Measurements from ENCODE around the gene RPGRIP1L. TPM values are rescaled to one million over a fixed set of nuclear protein-coding genes. Genes with fewer than 3 reads are reported as not detected.

RPGRIP1L gene
- 7.2 and 9.4 TPM in 2 replicates for total RNA-seq

GRCh38 chr16:53703590-53704444 lies at the start of gene RPGRIP1L, which contains the start of gene FTO:
Gene RPGRIP1L (minus strand): TSS chr16:53703859. CDS start chr16:53700723, 3,136 bp downstream.
Gene FTO (plus strand): TSS chr16:53704156.

Other genes starting within 250 kb of the RPGRIP1L start
- gene AKTIP, start 200.7 kb downstream of the RPGRIP1L start, total RNA-seq = 19.6 and 34.7 TPM in 2 replicates
- gene FTO, start 297 bp upstream of the RPGRIP1L start, total RNA-seq = 89.8 and 104 TPM in 2 replicates